CD8-positive, alpha-beta memory T cell (primary cell): ENCODE measurements around the gene INAFM2. TPM values are rescaled to one million over a fixed set of nuclear protein-coding genes. Genes with fewer than 3 reads are reported as not detected.

Source experiments
- CTCF ChIA-PET: fragments of 350-600 bp; sonication (Branson Sonifier 250); formaldehyde crosslinking; loops from one replicate; lab custom pipeline; 2021; ENCODE audit warnings: antibody characterized with exemption; lab: Charles Lee
- POLR2A ChIA-PET: fragments of 350-600 bp; sonication (Branson Sonifier 250); formaldehyde crosslinking; loops from one replicate; lab custom pipeline; 2021; ENCODE audit warnings: antibody characterized with exemption; lab: Charles Lee
- DNase-seq, 5 donors: peaks; one replicate each; pipeline versions ENCODE4 v3.0.0 to v3.0.0-alpha.2; 2020 to 2022; ENCODE audit warnings: mixed read lengths in 1 of 5
- H3K27ac ChIP-seq: one replicate; pipeline ENCODE4 v1.7.0; 2013; ENCODE audit warnings: low read depth, mild to moderate bottlenecking, low read length, moderate library complexity
- H3K27me3 ChIP-seq: 2 replicates; pipeline ENCODE4 v1.7.0; 2013; ENCODE audit warnings: low read length, mild to moderate bottlenecking; ENCODE audit not compliant: insufficient read depth, poor library complexity, severe bottlenecking
- H3K36me3 ChIP-seq: 2 replicates; pipeline ENCODE4 v1.7.0; 2013; ENCODE audit warnings: mild to moderate bottlenecking, low read length, moderate library complexity; ENCODE audit not compliant: insufficient read depth
- H3K4me1 ChIP-seq: 2 replicates; pipeline ENCODE4 v1.7.0; 2013; ENCODE audit warnings: mild to moderate bottlenecking, low read length, moderate library complexity; ENCODE audit not compliant: insufficient read depth
- H3K4me3 ChIP-seq: 2 replicates; pipeline ENCODE4 v1.7.0; 2013; ENCODE audit warnings: mild to moderate bottlenecking, low read length
- H3K9me3 ChIP-seq: 2 replicates; pipeline ENCODE4 v1.7.0; 2013; ENCODE audit warnings: mild to moderate bottlenecking, low read length
- H3K27ac Mint-ChIP-seq, 8 donors: one replicate each; pipeline ENCODE4 v1.8.0; 2020 to 2021; ENCODE audit warnings: mixed read lengths in 8 of 8, mild to moderate bottlenecking in 6 of 8, inconsistent platforms in 3 of 8, moderate library complexity in 3 of 8
- H3K27me3 Mint-ChIP-seq, 2 donors: one replicate each; pipeline ENCODE4 v1.8.0; 2020 to 2021; ENCODE audit warnings: mixed read lengths in 2 of 2, mild to moderate bottlenecking in 1 of 2, moderate library complexity in 1 of 2
- H3K36me3 Mint-ChIP-seq, 3 donors: one replicate each; pipeline ENCODE4 v1.8.0; 2020 to 2021; ENCODE audit warnings: mixed read lengths in 3 of 3, inconsistent platforms in 1 of 3, mild to moderate bottlenecking in 1 of 3
- H3K4me1 Mint-ChIP-seq, 3 donors: one replicate each; pipeline ENCODE4 v1.8.0; 2020 to 2021; ENCODE audit warnings: mixed read lengths in 3 of 3, inconsistent platforms in 1 of 3, mild to moderate bottlenecking in 1 of 3
- H3K4me3 Mint-ChIP-seq, 7 donors: one replicate each; pipeline ENCODE4 v1.8.0; 2020 to 2021; ENCODE audit warnings: mixed read lengths in 7 of 7, mild to moderate bottlenecking in 6 of 7, moderate library complexity in 4 of 7, inconsistent platforms in 2 of 7
- H3K9me3 Mint-ChIP-seq, 5 donors: one replicate each; pipeline ENCODE4 v1.8.0; 2020 to 2022; ENCODE audit warnings: mixed read lengths in 5 of 5, mild to moderate bottlenecking in 3 of 5, moderate library complexity in 2 of 5, inconsistent platforms in 1 of 5
- polyA plus RNA-seq: library from polyadenylated mRNA; unstranded; fragments of 300-500 nt; fragmentation: Illumina TruSeq; gene quantifications from one replicate; pipeline ENCODE4 v1.2.3, GENCODE V29; 2021
- total RNA-seq, 2 experiments: library from RNA; stranded (reverse); gene quantifications; one replicate each; pipeline ENCODE4 v1.2.3, GENCODE V29; 2021

INAFM2 gene
- total and polyA plus RNA-seq, 3 experiments from 2014 or later: 2.7 to 15.3 (median 13.5) TPM

- no peaks in the 10 kb centered on the region for H3K9me3 Mint-ChIP-seq
- no peak for DNase-seq
- H3K27ac ChIP-seq: no peak overlapping the region
- H3K27ac Mint-ChIP-seq: no peak overlapping the region
- H3K4me3 ChIP-seq: no peak overlapping the region
- CTCF ChIA-PET: interaction anchor here (1.2 to 12.4 kb wide), 8 partner anchors 8 to 574 kb away, joined by 3 to 268 read pairs (median 19); partner anchors contain the start of genes BAHD1 and INAFM2
- H3K36me3 ChIP-seq: no peaks in the 10 kb centered on the region
- H3K27me3 ChIP-seq: no peaks in the 10 kb centered on the region
- no peak overlapping the region for H3K4me3 Mint-ChIP-seq
- H3K4me1 ChIP-seq: peaks cover 8% of the 10 kb centered on the region
- no peaks in the 10 kb centered on the region for H3K36me3 Mint-ChIP-seq
- H3K27me3 Mint-ChIP-seq: no peaks in the 10 kb centered on the region
- H3K4me1 Mint-ChIP-seq: no peaks in the 10 kb centered on the region
- H3K9me3 ChIP-seq: no peaks in the 10 kb centered on the region
- POLR2A ChIA-PET: no interaction called here
Measured at GRCh38 chr15:40345867-40346578, 22.5 kb downstream of the INAFM2 start.

- H3K27ac Mint-ChIP-seq: peak overlapping the region in 1 of 8 donors; percentile 42
- H3K9me3 Mint-ChIP-seq: no peaks in the 10 kb centered on the region
- H3K4me3 ChIP-seq: no peak overlapping the region
- H3K27me3 Mint-ChIP-seq: no peaks in the 10 kb centered on the region
- DNase-seq: no peak
- no peak overlapping the region for H3K27ac ChIP-seq
- no peak overlapping the region for H3K4me3 Mint-ChIP-seq
- H3K9me3 ChIP-seq: no peaks in the 10 kb centered on the region
- ChIA-PET POLR2A (interaction anchor here (0.6 kb wide), 1 partner anchor 21 kb away, joined by 4 read pairs; no protein-coding TSS in a partner anchor), CTCF (interaction anchor here (1.4 to 12.4 kb wide), 4 partner anchors 9 to 76 kb away, joined by 3 to 268 read pairs (median 122); no protein-coding TSS in a partner anchor)
- no peaks in the 10 kb centered on the region for H3K4me1 Mint-ChIP-seq
- peaks cover 8% of the 10 kb centered on the region for H3K4me1 ChIP-seq
- no peaks in the 10 kb centered on the region for H3K27me3 ChIP-seq
- H3K36me3 Mint-ChIP-seq: no peaks in the 10 kb centered on the region
- no peaks in the 10 kb centered on the region for H3K36me3 ChIP-seq
Measured at GRCh38 chr15:40346579-40347558, 23.4 kb downstream of the INAFM2 start.

- POLR2A ChIA-PET: no interaction called here
- H3K27ac Mint-ChIP-seq: no peak overlapping the region
- no peaks in the 10 kb centered on the region for H3K4me1 Mint-ChIP-seq
- Histone ChIP-seq H3K27ac (no peak overlapping the region), H3K27me3 (no peaks in the 10 kb centered on the region), H3K4me1 (peaks cover 8% of the 10 kb centered on the region), H3K36me3 (no peaks in the 10 kb centered on the region), H3K4me3 (no peak overlapping the region), H3K9me3 (no peaks in the 10 kb centered on the region)
- no peaks in the 10 kb centered on the region for H3K9me3 Mint-ChIP-seq
- DNase-seq: no peak
- CTCF ChIA-PET: interaction anchor here (1.4 to 12.4 kb wide), 2 partner anchors 10 to 75 kb away, joined by 3 to 202 read pairs; no protein-coding TSS in a partner anchor
- no peaks in the 10 kb centered on the region for H3K36me3 Mint-ChIP-seq
- no peak overlapping the region for H3K4me3 Mint-ChIP-seq
- no peaks in the 10 kb centered on the region for H3K27me3 Mint-ChIP-seq
Measured at GRCh38 chr15:40347559-40348473, 24.3 kb downstream of the INAFM2 start.

- Mint-ChIP-seq H3K4me3 (no peak overlapping the region), H3K4me1 (no peaks in the 10 kb centered on the region), H3K9me3 (no peaks in the 10 kb centered on the region), H3K27ac (no peak overlapping the region), H3K27me3 (peaks cover under 1 to 1% of the 10 kb centered on the region in 2 donors), H3K36me3 (no peaks in the 10 kb centered on the region)
- ChIA-PET POLR2A (no interaction called here), CTCF (no interaction called here)
- H3K27me3 ChIP-seq: no peaks in the 10 kb centered on the region
- DNase-seq: no peak
- H3K4me1 ChIP-seq: peaks cover 8% of the 10 kb centered on the region
- H3K27ac ChIP-seq: no peak overlapping the region
- H3K9me3 ChIP-seq: no peaks in the 10 kb centered on the region
- no peak overlapping the region for H3K4me3 ChIP-seq
- H3K36me3 ChIP-seq: no peaks in the 10 kb centered on the region
Measured at GRCh38 chr15:40348474-40348870, 25.0 kb downstream of the INAFM2 start.

- no peak overlapping the region for H3K4me3 ChIP-seq
- ChIA-PET POLR2A (no interaction called here), CTCF (interaction anchor here (1.1 kb wide), 1 partner anchor 15 kb away, joined by 3 read pairs; no protein-coding TSS in a partner anchor)
- H3K4me1 ChIP-seq: peaks cover 8% of the 10 kb centered on the region
- DNase-seq: no peak
- Mint-ChIP-seq H3K9me3 (no peaks in the 10 kb centered on the region), H3K27ac (peak overlapping the region in 1 of 8 donors; percentile 64), H3K4me1 (no peaks in the 10 kb centered on the region), H3K27me3 (peaks cover 4 to 6% of the 10 kb centered on the region in 2 donors), H3K4me3 (no peak overlapping the region), H3K36me3 (no peaks in the 10 kb centered on the region)
- H3K36me3 ChIP-seq: no peaks in the 10 kb centered on the region
- no peaks in the 10 kb centered on the region for H3K27me3 ChIP-seq
- H3K27ac ChIP-seq: no peak overlapping the region
- H3K9me3 ChIP-seq: no peaks in the 10 kb centered on the region
Measured at GRCh38 chr15:40349163-40349562, 25.7 kb downstream of the INAFM2 start.

GRCh38 chr15:40352281-40352901, 28.9 kb downstream of the INAFM2 start:
- Mint-ChIP-seq H3K4me1 (no peaks in the 10 kb centered on the region), H3K4me3 (no peak overlapping the region), H3K27ac (no peak overlapping the region), H3K27me3 (peaks cover 5 to 6% of the 10 kb centered on the region in 2 donors), H3K9me3 (no peaks in the 10 kb centered on the region), H3K36me3 (no peaks in the 10 kb centered on the region)
- Histone ChIP-seq H3K27me3 (no peaks in the 10 kb centered on the region), H3K4me3 (no peak overlapping the region), H3K36me3 (no peaks in the 10 kb centered on the region), H3K9me3 (no peaks in the 10 kb centered on the region), H3K4me1 (peaks cover under 1% of the 10 kb centered on the region), H3K27ac (no peak overlapping the region)
- DNase-seq: no peak
- CTCF ChIA-PET: interaction anchor here (1.1 to 4.3 kb wide), 4 partner anchors 8 to 69 kb away, joined by 3 to 22 read pairs (median 3); no protein-coding TSS in a partner anchor
- POLR2A ChIA-PET: interaction anchor here (1.2 kb wide), 1 partner anchor 15 kb away, joined by 3 read pairs; no protein-coding TSS in a partner anchor

GRCh38 chr15:40353697-40354096, 30.2 kb downstream of the INAFM2 start:
- POLR2A ChIA-PET: no interaction called here
- H3K27me3 ChIP-seq: no peaks in the 10 kb centered on the region
- no peak overlapping the region for H3K4me3 Mint-ChIP-seq

More at GRCh38 chr15:40353697-40354096, 30.2 kb downstream of the INAFM2 start:
- Mint-ChIP-seq H3K4me1 (peaks cover 1 to 6% (median 3%) of the 10 kb centered on the region in 3 donors), H3K27me3 (peaks cover 5 to 6% of the 10 kb centered on the region in 2 donors), H3K27ac (peak overlapping the region in 1 of 8 donors; percentile 47), H3K36me3 (no peaks in the 10 kb centered on the region), H3K9me3 (no peaks in the 10 kb centered on the region)
- DNase-seq: no peak
- Histone ChIP-seq H3K27ac (no peak overlapping the region), H3K36me3 (no peaks in the 10 kb centered on the region), H3K4me1 (peaks cover 7% of the 10 kb centered on the region), H3K9me3 (no peaks in the 10 kb centered on the region), H3K4me3 (no peak overlapping the region)
- CTCF ChIA-PET: interaction anchor here (4.3 kb wide), 1 partner anchor 10 kb away, joined by 22 read pairs; no protein-coding TSS in a partner anchor
